Right renal pelvis (tissue), 4 donors: ENCODE data around the gene ZNF277. TPM values are rescaled to one million over a fixed set of nuclear protein-coding genes. Genes with fewer than 3 reads are reported as not detected.
A peak's percentile ranks its signal among the peaks of the same experiment; 100 is the strongest.
"Not testable (repeated sequence)": the region's sequence is repeated elsewhere in the genome, so short reads cannot be mapped to it uniquely, and the experiment has no call there.

Source experiments
- DNase-seq, 4 donors: peaks; one replicate each; pipeline ENCODE4 v3.0.0-alpha.2; 2013; ENCODE audit warnings: low read depth in 4 of 4, low spot score in 3 of 4, missing footprints in 1 of 4
- polyA plus RNA-seq, 4 donors: library from polyadenylated mRNA; unstranded; fragments of 120-200 nt; gene quantifications; one replicate each; pipeline ENCODE4 v1.2.1, GENCODE V29; 2013; ENCODE audit not compliant: insufficient read length in 4 of 4

The ZNF277 gene
- polyA plus RNA-seq, 4 donors, result 38.9 to 41.7 (median 41.0) TPM

GRCh38 chr7:112283382-112283910 lies 77.0 kb downstream of the ZNF277 start:
- no peak for DNase-seq

- DNase-seq, result no peak
These were observed 80.0 kb downstream of the ZNF277 start for GRCh38 chr7:112286250-112287086.

GRCh38 chr7:112288301-112288700 lies 81.8 kb downstream of the ZNF277 start:
- no peak for DNase-seq

GRCh38 chr7:112290065-112290464 lies 83.6 kb downstream of the ZNF277 start:
- DNase-seq, result no peak

- DNase-seq, result no peak
These were observed 85.7 kb downstream of the ZNF277 start for GRCh38 chr7:112292162-112292561.

- DNase-seq, result no peak
These were observed 86.9 kb downstream of the ZNF277 start for GRCh38 chr7:112293416-112293815.

- peak in 1 of 4 donors; percentile 13 for DNase-seq
These were observed 89.9 kb downstream of the ZNF277 start for GRCh38 chr7:112296432-112296831.

GRCh38 chr7:112297681-112298080 lies 91.2 kb downstream of the ZNF277 start:
- DNase-seq, result no peak

- DNase-seq, result no peak
These were observed 92.1 kb downstream of the ZNF277 start for GRCh38 chr7:112298543-112299100.

- DNase-seq, result no peak
These were observed 93.6 kb downstream of the ZNF277 start for GRCh38 chr7:112300072-112300471.

- no peak for DNase-seq
These were observed 94.4 kb downstream of the ZNF277 start for GRCh38 chr7:112300831-112301407.

GRCh38 chr7:112302566-112302965 lies 96.1 kb downstream of the ZNF277 start:
- DNase-seq, result no peak

GRCh38 chr7:112306903-112307302 lies 100.4 kb downstream of the ZNF277 start:
- DNase-seq, result no peak

- no peak for DNase-seq
These were observed 101.0 kb downstream of the ZNF277 start for GRCh38 chr7:112307506-112307905.

GRCh38 chr7:112308974-112309373 lies 102.5 kb downstream of the ZNF277 start:
- no peak for DNase-seq

GRCh38 chr7:112316803-112317202 lies 110.3 kb downstream of the ZNF277 start:
- DNase-seq, result not testable (repeated sequence)

GRCh38 chr7:112322070-112322469 lies 115.6 kb downstream of the ZNF277 start:
- DNase-seq, result no peak

- no peak for DNase-seq
These were observed 121.1 kb downstream of the ZNF277 start for GRCh38 chr7:112327566-112327965.

- peak in 1 of 4 donors; percentile 7 for DNase-seq
These were observed 125.0 kb downstream of the ZNF277 start for GRCh38 chr7:112331492-112331891.

GRCh38 chr7:112334366-112334765 lies 127.9 kb downstream of the ZNF277 start:
- DNase-seq, result no peak

- DNase-seq, result no peak
These were observed 129.8 kb downstream of the ZNF277 start for GRCh38 chr7:112336261-112336660.
